ENCODE results near the gene MAPKAPK2.

MAPKAPK2 gene

GRCh38 chr1:206779638-206780037 is 94.9 kb downstream of the MAPKAPK2 start:
- Histone ChIP-seq H4K20me1 (ENCODE audit: insufficient read depth, low read length) (no peaks in the 10 kb centered on the region), H3K9me2 (replicated peaks; ENCODE audit: insufficient read depth, low read length) (no peaks in the 10 kb centered on the region), H3K9ac (ENCODE audit: low read length) (no peak overlapping the region), H3F3A (ENCODE audit: insufficient read depth, low read length) (peaks cover 13% of the 10 kb centered on the region), H3K4me3 (ENCODE audit: low read length) (no peak overlapping the region), H3K79me2 (ENCODE audit: low read length) (no peaks in the 10 kb centered on the region), H3K27ac (ENCODE audit: low read length) (no peak overlapping the region), H3K4me1 (ENCODE audit: low read length) (peaks cover 27% of the 10 kb centered on the region), H3K27me3 (replicated peaks; ENCODE audit: insufficient read depth, low read length) (no peaks in the 10 kb centered on the region), H3K36me3 (replicated peaks; ENCODE audit: insufficient read depth, low read length) (no peaks in the 10 kb centered on the region), H3K9me3 (replicated peaks; ENCODE audit: insufficient read depth, low read length) (no peaks in the 10 kb centered on the region), H3K4me2 (ENCODE audit: low read depth, low read length) (no peak overlapping the region), H2AFZ (ENCODE audit: low read length) (no peak overlapping the region)
- no peak for DNase-seq
- TF ChIP-seq EZH2phosphoT487 (IDR thresholded peaks at IDR 0.05; ENCODE audit: low read length), result no peak
- no peak for TF ChIP-seq CTCF (IDR thresholded peaks at IDR 0.05; ENCODE audit: low read length)
- no peak for TF ChIP-seq EZH2 (optimal IDR thresholded peaks at IDR 0.05; ENCODE audit: low read depth, low read length)

GRCh38 chr1:206782448-206782847 is 97.7 kb downstream of the MAPKAPK2 start:
- no peak for TF ChIP-seq EZH2phosphoT487 (IDR thresholded peaks at IDR 0.05; ENCODE audit: low read length)
- no peak for TF ChIP-seq EZH2 (optimal IDR thresholded peaks at IDR 0.05; ENCODE audit: low read depth, low read length)
- no peak for TF ChIP-seq CTCF (IDR thresholded peaks at IDR 0.05; ENCODE audit: low read length)
- H3K9me3 ChIP-seq (replicated peaks; ENCODE audit: insufficient read depth, low read length), result no peaks in the 10 kb centered on the region
- peak overlapping the region; percentile 45; the same call in 1 of the 2 replicates for H3K27ac ChIP-seq (ENCODE audit: low read length)
- H2AFZ ChIP-seq (ENCODE audit: low read length), result no peak overlapping the region
- H3K36me3 ChIP-seq (replicated peaks; ENCODE audit: insufficient read depth, low read length), result no peaks in the 10 kb centered on the region
- peaks cover 36% of the 10 kb centered on the region for H3K4me1 ChIP-seq (ENCODE audit: low read length)
- H3K27me3 ChIP-seq (replicated peaks; ENCODE audit: insufficient read depth, low read length), result no peaks in the 10 kb centered on the region
- peak; percentile 76 for DNase-seq
- no peak overlapping the region for H3K4me2 ChIP-seq (ENCODE audit: low read depth, low read length)
- H3K9me2 ChIP-seq (replicated peaks; ENCODE audit: insufficient read depth, low read length), result no peaks in the 10 kb centered on the region
- no peaks in the 10 kb centered on the region for H4K20me1 ChIP-seq (ENCODE audit: insufficient read depth, low read length)
- H3K9ac ChIP-seq (ENCODE audit: low read length), result no peak overlapping the region
- H3K79me2 ChIP-seq (ENCODE audit: low read length), result no peaks in the 10 kb centered on the region
- peaks cover 16% of the 10 kb centered on the region for H3F3A ChIP-seq (ENCODE audit: insufficient read depth, low read length)
- H3K4me3 ChIP-seq (ENCODE audit: low read length), result no peak overlapping the region

GRCh38 chr1:206783506-206783905 is 98.8 kb downstream of the MAPKAPK2 start:
- H3K9ac ChIP-seq (ENCODE audit: low read length), result 0 out of 2 replicates have a peak overlapping the region, but pooled peaks have one; percentile 57
- no peaks in the 10 kb centered on the region for H3K9me2 ChIP-seq (replicated peaks; ENCODE audit: insufficient read depth, low read length)
- no peaks in the 10 kb centered on the region for H3K27me3 ChIP-seq (replicated peaks; ENCODE audit: insufficient read depth, low read length)
- TF ChIP-seq CTCF (IDR thresholded peaks at IDR 0.05; ENCODE audit: low read length) (no peak), EZH2 (optimal IDR thresholded peaks at IDR 0.05; ENCODE audit: low read depth, low read length) (no peak), EZH2phosphoT487 (IDR thresholded peaks at IDR 0.05; ENCODE audit: low read length) (no peak)
- no peaks in the 10 kb centered on the region for H3K79me2 ChIP-seq (ENCODE audit: low read length)
- no peaks in the 10 kb centered on the region for H3K9me3 ChIP-seq (replicated peaks; ENCODE audit: insufficient read depth, low read length)
- H3K27ac ChIP-seq (ENCODE audit: low read length), result peak overlapping the region; percentile 88
- 0 out of 2 replicates have a peak overlapping the region, but pooled peaks have one; percentile 12 for H3K4me3 ChIP-seq (ENCODE audit: low read length)
- peak overlapping the region; percentile 43 for H2AFZ ChIP-seq (ENCODE audit: low read length)
- H4K20me1 ChIP-seq (ENCODE audit: insufficient read depth, low read length), result no peaks in the 10 kb centered on the region
- DNase-seq, result no peak
- H3K36me3 ChIP-seq (replicated peaks; ENCODE audit: insufficient read depth, low read length), result no peaks in the 10 kb centered on the region
- H3K4me1 ChIP-seq (ENCODE audit: low read length), result peaks cover 36% of the 10 kb centered on the region
- H3F3A ChIP-seq (ENCODE audit: insufficient read depth, low read length), result peaks cover 16% of the 10 kb centered on the region
- peak overlapping the region; percentile 64 for H3K4me2 ChIP-seq (ENCODE audit: low read depth, low read length)

Data from MM.1S (cell line).